Dermis microvascular lymphatic vessel endothelial cell (primary cell): Measurements from ENCODE around the gene MLF1. TPM values are rescaled to one million over a fixed set of nuclear protein-coding genes. Genes with fewer than 3 reads are reported as not detected.
"Not testable (repeated sequence)": the region's sequence is repeated elsewhere in the genome, so short reads cannot be mapped to it uniquely, and the experiment has no call there.

Source experiments
- DNase-seq, 2 donors: peaks; one replicate each; pipeline versions ENCODE4 v3.0.0 to v3.0.0-alpha.2; 2010; ENCODE audit warnings: low read depth in 2 of 2
- total RNA-seq: library from RNA; depleted of rRNA; stranded (reverse); fragments of >200 nt; gene quantifications from 2 replicates; pipeline ENCODE4 v1.2.1, GENCODE V29; 2014

Gene MLF1
- total RNA-seq, result 4.6 and 5.2 TPM in 2 replicates

DNA sequence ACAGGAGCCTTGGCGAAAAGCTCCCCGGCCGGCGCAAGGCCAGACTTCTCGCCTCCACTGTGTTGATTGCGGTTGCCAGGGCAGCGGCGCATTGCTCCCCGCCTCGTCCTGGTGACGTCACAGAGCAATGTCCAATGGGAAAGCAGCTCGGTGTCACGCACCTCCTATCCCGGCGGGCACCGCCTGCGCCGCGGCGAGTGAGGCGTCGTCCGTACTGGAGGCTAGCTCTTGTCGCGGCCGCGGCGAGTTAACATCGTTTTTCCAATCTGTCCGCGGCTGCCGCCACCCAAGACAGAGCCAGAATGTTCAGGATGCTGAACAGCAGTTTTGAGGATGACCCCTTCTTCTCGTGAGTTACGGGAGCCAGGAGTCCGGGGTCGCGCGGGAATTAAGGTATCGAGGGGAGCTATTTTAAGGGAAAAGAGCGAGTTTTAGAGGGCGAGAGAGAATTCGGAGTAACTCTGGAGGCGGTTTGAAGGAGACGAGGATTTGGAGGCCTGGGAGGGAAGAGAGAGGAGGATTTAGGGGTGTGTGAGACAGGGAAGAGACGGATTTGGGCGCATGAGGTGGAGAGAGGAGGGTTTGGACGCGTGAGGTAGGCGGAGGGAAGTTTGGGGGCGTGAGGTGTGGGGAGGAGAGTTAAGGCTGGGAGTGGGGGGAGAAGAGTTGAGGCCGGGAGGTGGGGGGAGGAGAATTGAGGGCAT, at the start of gene MLF1:
Gene MLF1 (plus strand): TSS at position 196 of the 704 bp plus-strand sequence. CDS start 107 bp downstream, at position 303.
- DNase-seq, result peak; percentile 96 to 97

DNA sequence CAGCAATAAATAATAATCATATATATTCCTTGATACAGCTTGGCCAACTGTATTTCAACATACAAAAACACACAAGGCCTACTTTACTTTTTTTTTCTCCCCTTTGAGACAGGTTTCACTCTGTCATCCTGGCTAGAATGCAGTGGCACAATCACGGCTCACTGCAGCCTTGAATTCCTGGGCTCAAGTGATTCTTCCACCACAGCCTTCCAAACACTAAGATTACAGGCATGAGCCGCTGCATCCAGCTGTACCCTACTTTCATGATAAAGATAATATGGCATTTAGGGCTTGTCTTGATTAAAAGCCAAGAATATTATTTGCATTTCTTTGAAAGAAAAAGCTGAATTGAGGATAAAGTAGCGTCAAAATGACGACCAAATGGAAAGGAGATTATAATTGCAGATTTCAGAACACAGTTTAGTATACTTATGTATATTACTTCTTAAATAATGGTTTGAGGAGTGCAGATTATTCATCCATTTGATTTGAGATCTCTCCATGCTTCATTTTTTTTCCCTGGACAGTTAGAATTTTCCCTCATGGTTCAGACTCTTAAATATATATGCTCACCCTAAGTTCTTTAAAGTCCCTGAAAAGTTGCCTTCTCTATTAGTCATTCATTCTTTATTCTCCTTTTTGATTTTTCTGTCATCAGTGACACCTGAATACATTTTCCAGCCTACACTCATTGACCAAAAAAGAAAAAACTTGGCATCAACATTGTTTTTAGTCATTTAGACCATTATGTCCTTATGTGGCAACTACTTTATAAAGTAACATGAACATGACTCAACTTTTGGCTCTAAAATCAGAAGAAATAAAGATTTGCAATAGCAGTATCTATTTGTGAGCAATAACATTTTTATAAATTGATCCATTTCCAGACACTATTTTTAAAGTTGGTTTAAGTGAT, 48.5 kb upstream of the MLF1 start:
- peak in 1 of 2 donors; percentile 1 for DNase-seq

GRCh38 chr3:158528076-158528674, 42.8 kb upstream of the MLF1 start:
- DNase-seq, result no peak

DNA sequence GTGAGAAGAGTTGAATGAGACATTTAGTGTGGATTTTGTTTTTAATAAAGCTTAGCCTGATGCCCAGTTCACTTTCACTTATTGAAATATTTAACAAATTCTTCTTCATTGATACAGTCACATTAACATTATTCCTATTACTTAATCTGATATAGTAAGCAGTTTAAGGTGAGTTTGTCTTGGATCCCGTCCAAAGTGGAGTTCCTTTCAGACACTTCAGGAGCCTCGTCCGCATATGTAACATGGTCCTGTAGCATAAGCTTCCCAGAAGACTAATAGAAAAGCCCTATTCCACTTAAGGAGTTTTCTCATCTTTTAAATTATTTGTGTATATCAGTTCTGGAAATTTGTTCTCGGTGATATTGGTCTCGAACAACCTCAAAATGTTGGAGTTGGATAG, 39.7 kb upstream of the MLF1 start:
- DNase-seq, result peak in 1 of 2 donors; percentile 28

DNA sequence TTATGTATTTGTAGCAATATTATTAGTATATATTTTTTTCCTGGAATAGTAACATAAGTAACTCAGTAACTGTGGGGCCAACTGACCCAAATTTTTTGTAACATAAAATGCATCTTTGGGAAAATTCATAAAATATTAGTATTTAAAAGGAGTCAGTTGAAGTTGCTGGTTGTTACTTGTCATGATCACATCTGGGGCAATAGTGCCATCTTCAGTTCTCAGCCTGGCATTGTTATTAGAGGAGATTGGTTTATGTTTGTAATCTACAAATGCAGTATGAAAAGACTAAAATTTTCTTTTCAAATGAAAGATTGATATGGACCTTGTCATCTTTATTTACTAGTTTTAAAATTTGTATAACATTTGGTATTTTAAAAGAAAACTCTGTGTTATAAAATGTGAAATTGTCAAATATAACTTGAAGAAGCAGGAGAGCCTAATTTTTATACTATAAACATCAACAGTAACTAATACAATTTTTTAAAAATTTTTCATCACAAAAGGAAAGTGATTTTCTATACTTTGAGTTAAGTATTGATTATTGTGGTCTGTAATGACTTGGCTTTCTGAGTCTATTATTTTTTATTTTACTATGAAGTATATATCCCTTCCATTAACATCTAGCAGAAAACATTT, 38.8 kb upstream of the MLF1 start:
- peak; percentile 35 to 69 for DNase-seq

DNA sequence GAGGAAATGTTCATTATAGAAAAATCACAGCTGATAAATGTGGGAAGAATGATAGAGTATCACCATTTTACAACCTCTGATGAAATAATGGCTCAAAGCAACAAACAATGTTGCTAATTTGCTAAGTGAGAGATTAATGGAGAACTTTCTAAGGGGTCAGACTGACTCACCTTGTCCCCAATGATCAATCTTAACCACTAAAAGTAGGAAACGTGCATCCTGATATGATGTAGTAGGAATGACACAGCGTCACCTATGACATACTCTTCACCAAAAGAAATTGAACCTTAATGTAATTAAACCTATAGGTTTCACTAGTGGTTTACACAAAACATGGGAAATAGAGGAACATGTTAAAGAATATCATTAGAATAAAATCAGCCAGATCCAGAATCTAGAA, 35.1 kb upstream of the MLF1 start:
- no peak for DNase-seq

DNA sequence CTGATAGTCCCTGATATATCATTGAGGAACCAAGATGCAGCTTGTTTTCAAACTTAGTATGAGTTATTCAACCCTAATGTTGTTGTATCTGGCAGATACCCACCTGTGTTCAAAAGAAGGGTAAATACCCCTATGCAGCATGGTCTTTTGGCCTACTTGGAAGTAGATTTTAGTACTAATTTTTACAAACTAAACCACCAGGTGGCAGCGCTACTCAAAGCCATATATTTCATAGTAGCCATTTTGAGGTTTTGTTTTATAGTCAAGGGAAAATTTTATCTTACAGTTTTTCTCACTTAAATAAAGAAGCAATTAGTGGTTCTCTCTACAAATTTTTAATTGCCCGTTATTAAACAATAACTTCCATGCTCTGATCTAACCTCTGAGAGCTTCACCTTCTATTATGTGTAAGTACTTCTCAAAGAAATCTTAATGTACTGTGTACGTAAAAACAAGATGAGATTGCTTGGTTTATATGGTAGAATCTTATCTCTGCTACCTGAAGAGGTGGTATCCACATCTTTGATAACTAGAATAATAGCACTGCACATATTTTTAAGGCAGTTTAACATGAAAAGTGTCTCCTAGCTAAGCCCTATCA, 31.5 kb upstream of the MLF1 start:
- DNase-seq, result peak; percentile 67

GRCh38 chr3:158540066-158540465, 30.9 kb upstream of the MLF1 start:
- DNase-seq, result no peak

DNA sequence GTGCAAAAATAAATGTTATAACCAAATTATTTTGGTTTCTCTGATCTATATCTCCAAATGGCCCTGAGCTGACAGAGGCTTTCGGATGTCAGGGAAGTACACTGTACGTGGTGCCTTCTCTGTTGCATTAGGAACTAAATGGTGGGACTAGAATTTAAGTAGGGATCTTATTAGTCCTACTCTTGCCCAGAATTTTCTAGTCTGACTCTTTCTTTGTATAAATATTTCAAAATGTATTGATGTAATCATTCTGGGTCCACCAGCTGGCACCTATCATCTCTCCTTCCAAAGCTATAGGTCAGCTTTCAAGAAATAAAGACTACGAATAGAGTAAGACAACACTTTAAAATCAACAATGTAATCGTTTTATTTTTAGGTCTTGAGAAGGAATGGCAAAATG, 22.3 kb upstream of the MLF1 start:
- no peak for DNase-seq

DNA sequence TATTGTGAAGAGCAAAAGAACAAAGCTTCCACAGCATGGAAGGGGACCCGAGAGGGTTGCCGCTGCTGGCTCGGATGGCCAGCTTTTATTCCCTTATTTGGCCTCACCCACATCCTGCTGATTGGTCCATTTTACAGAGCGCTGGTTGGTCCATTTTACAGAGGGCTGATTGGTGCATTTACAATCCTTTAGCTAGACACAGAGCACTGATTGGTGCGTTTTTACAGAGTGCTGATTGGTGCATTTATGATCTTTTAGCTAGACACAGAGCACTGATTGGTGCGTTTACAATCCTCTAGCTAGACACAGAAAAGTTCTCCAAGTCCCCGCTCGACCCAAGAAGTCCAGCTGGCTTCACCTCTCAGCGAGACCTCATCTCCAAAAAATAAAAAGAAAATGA, 21.1 kb upstream of the MLF1 start:
- DNase-seq, result not testable (repeated sequence)

DNA sequence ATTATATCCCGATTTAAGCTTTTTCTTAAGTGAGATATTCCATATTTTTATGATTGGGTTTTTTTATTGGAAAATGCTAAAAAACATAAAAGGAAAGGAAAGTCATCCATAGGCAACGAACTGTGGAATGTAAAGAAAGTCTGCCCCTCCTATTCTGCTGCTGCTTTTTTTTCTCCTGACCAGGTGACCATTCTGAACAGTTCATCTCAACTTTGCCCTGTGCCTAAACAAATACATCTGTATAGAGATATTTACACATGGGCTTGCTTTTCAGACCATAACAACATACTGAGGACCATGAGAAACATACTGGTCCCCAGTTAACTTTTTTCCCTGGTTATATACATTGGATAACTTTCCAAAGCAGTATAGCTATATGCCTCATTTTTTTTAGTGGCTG, 18.9 kb upstream of the MLF1 start:
- no peak for DNase-seq

DNA sequence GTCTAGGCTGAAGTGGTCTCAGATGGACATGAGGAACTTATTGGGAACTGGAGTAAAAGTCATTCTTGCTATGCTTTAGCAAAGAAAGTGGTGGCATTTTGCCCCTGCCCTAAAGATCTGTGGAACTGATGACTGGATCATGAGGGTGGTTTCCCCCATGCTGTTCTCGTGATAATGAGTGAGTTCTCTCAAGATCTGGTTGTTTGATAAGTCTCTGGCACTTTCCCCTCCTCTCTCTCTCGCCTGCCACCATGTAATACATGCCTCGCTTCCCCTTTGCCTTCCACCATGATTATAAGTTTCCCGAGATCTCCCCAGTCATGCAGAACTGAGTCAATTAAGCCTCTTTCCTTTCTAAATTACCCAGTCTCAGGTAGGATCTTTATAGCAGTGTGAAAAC, 11.5 kb upstream of the MLF1 start:
- DNase-seq, result no peak

DNA sequence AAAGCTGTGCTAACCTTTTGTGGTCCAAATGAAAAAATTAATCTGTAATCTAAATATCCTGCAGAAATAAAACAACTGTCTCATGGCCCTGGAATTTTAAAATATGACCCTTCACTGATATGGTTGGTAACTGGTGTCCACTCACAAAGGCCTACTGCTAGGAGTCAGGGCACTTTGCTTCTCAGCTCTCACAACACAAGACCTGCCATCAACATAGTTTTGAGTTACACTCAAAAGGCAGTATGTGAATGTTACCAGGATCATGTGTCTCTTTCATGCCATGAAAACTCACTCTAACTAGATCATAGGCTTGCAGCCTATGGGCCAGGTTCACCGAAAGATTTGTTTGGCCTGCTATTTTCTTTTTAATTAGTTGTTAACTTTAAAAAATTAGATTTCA, 10.0 kb upstream of the MLF1 start:
- no peak for DNase-seq

GRCh38 chr3:158562674-158563073, 8.3 kb upstream of the MLF1 start:
- DNase-seq, result no peak

GRCh38 chr3:158563076-158563475, 7.9 kb upstream of the MLF1 start:
- DNase-seq, result no peak

GRCh38 chr3:158565076-158565475, 5.9 kb upstream of the MLF1 start:
- DNase-seq, result no peak

DNA sequence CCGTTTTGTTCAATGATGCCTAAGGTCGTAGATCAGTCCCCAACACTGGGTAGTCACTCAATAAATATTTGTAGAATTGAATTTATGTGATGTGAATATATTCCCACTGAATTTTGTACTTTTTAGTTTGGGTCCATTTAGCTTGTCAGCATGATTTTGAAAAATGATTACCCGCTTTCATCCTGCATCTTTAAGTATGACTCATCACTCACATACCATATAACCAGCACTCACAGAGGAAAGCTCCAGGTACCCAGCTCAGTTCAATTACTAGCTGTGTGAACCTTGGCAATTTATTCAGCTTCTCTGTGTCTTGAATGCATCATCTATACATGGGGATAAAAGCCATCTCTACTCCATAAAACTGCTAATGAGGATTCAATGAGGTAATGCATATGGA, 2.2 kb upstream of the MLF1 start:
- no peak for DNase-seq

- DNase-seq, result no peak
Observed at GRCh38 chr3:158569794-158570193, 1.2 kb upstream of the MLF1 start.

- DNase-seq, result no peak
Observed at GRCh38 chr3:158571969-158572765, 1.2 kb downstream of the MLF1 start.

GRCh38 chr3:158572766-158573060, 1.7 kb downstream of the MLF1 start:
- DNase-seq, result no peak

DNA sequence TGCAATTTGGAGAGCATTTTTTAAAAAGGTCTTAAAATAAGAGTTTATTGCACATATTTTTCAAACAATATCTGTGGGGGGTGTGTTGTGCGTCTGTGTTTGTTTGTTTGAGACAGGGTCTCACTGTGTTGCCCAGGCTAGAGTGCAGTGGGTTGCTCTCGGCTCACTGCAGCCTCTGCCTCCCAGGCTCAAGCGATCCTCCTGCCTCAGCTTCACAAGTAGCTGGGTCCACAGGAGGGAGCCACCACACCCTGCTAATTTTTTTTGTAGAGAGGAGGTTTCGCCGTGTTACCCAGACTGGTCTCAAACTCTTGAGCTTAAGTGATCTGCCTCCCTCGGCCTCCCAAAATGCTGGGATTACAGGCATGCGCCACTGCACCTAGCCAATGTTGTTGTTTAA, 2.7 kb downstream of the MLF1 start:
- no peak for DNase-seq
